GM12892 (cell line): ENCODE data around the gene ASH1L.
"Not testable (repeated sequence)": the region's sequence is repeated elsewhere in the genome, so short reads cannot be mapped to it uniquely, and the experiment has no call there.

ENCODE experiments used
- POLR2A ChIP-seq: IDR thresholded peaks from 2 replicates; pipeline ENCODE4 v1.6.1; 2011; ENCODE audit warnings: low read depth, low read length, control low read depth
- POLR2AphosphoS5 ChIP-seq: IDR thresholded peaks from 2 replicates; pipeline ENCODE4 v1.6.1; 2011; ENCODE audit warnings: low read depth, low read length, control low read depth
- TAF1 ChIP-seq: IDR thresholded peaks from 2 replicates; pipeline ENCODE4 v1.6.1; 2011; ENCODE audit warnings: low read depth, mild to moderate bottlenecking, control low read depth, low read length, borderline replicate concordance

- TF ChIP-seq POLR2AphosphoS5, POLR2A, TAF1: not testable (repeated sequence)
These were observed 28.1 kb upstream of the ASH1L start for GRCh38 chr1:155590516-155591247.
